Endothelial cell of umbilical vein (primary cell): ENCODE data around the gene ARHGEF37. TPM values are rescaled to one million over a fixed set of nuclear protein-coding genes. Genes with fewer than 3 reads are reported as not detected.

Experiments used
- BruUV-seq: library from RNA; stranded (reverse); fragments of 400-500 nt; replicated peaks from 2 replicates; lab custom pipeline; 2021; lab: Mats Ljungman, UMichigan
- CTCF ChIA-PET: fragments of 300-600, 350-600 bp; sonication (Branson Sonifier 250); formaldehyde crosslinking; loops from one replicate; lab custom pipeline; 2021; ENCODE audit warnings: antibody characterized with exemption, inconsistent platforms; lab: Charles Lee
- POLR2A ChIA-PET: fragments of 300-600, 350-600 bp; sonication (Branson Sonifier 250); formaldehyde crosslinking; loops from one replicate; lab custom pipeline; 2021; ENCODE audit warnings: antibody characterized with exemption, inconsistent platforms; lab: Charles Lee
- DNase-seq: peaks from one replicate; pipeline ENCODE4 v3.0.0-alpha.2; 2011; ENCODE audit warnings: low read depth, low spot score
- FAIRE-seq: peaks from 2 replicates; lab custom pipeline; 2011; peaks lifted over from hg19 to GRCh38; lab: Jason Lieb, UNC
- H2AFZ ChIP-seq: 2 replicates; pipeline ENCODE4 v1.6.0; 2012; ENCODE audit warnings: low read depth, low read length, control low read depth, inconsistent platforms
- H3K27ac ChIP-seq: 2 replicates; pipeline ENCODE4 v1.5.1; 2011; ENCODE audit warnings: low read depth, mild to moderate bottlenecking, control low read depth, low read length, moderate library complexity; ENCODE audit not compliant: insufficient read depth
- H3K27me3 ChIP-seq, 2 experiments: 2 replicates each; pipeline versions ENCODE4 v1.6.0 to v1.6.1; 2011; ENCODE audit warnings: low read length in 2 of 2, mixed read lengths in 1 of 2; ENCODE audit not compliant: control insufficient read depth in 2 of 2, insufficient read depth in 2 of 2
- H3K36me3 ChIP-seq, 2 experiments: 2 replicates in 1 of 2; 3 replicates in 1 of 2; pipeline ENCODE4 v1.5.1; 2011; ENCODE audit warnings: low read length in 2 of 2, mild to moderate bottlenecking in 1 of 2, moderate library complexity in 1 of 2; ENCODE audit not compliant: control insufficient read depth in 2 of 2, insufficient read depth in 2 of 2; ENCODE audit errors: extremely low read depth in 1 of 2
- H3K4me1 ChIP-seq: 3 replicates; pipeline ENCODE4 v1.5.1; 2011; ENCODE audit warnings: mild to moderate bottlenecking, low read length; ENCODE audit not compliant: control insufficient read depth, insufficient read depth; ENCODE audit errors: extremely low read depth
- H3K4me2 ChIP-seq: 2 replicates; pipeline ENCODE4 v1.6.1; 2011; ENCODE audit warnings: low read length, control low read depth, mixed read lengths; ENCODE audit not compliant: insufficient read depth
- H3K4me3 ChIP-seq, 3 experiments: fragments of 200-600 bp in 1 of 3; sonication (generic), shearing (Covaris generic) in 1 of 3; replicated peaks in 1 of 3; 2 replicates each; pipeline ENCODE4 v1.5.1; 2011 to 2016; ENCODE audit warnings: control low read depth in 3 of 3, low read length in 3 of 3, mild to moderate bottlenecking in 2 of 3, inconsistent platforms in 1 of 3, low read depth in 1 of 3, moderate library complexity in 1 of 3; ENCODE audit not compliant: insufficient read depth in 1 of 3
- H3K79me2 ChIP-seq: 2 replicates; pipeline ENCODE4 v1.6.0; 2012; ENCODE audit warnings: low read length, inconsistent platforms; ENCODE audit not compliant: control insufficient read depth, insufficient read depth
- H3K9ac ChIP-seq: replicated peaks from 2 replicates; pipeline ENCODE3; 2011; ENCODE audit warnings: low read length, control low read depth; ENCODE audit not compliant: insufficient read depth; ENCODE audit errors: extremely low read depth
- H3K9me1 ChIP-seq: replicated peaks from 3 replicates; pipeline ENCODE4 v1.6.0; 2011; ENCODE audit warnings: mild to moderate bottlenecking, low read length; ENCODE audit not compliant: control insufficient read depth, insufficient read depth; ENCODE audit errors: extremely low read depth
- H3K9me3 ChIP-seq: replicated peaks from 2 replicates; pipeline ENCODE4 v1.5.1; 2012; ENCODE audit warnings: low read length, inconsistent platforms; ENCODE audit not compliant: control insufficient read depth, insufficient read depth
- H4K20me1 ChIP-seq: replicated peaks from 2 replicates; pipeline ENCODE3; 2011; ENCODE audit warnings: mild to moderate bottlenecking, low read length; ENCODE audit not compliant: control insufficient read depth, insufficient read depth; ENCODE audit errors: extremely low read depth
- CTCF ChIP-seq, 2 donors: IDR thresholded peaks; 1 replicate in 1 of 2; 2 replicates in 1 of 2; pipeline ENCODE4 v1.5.1; 2011; ENCODE audit warnings: low read length in 2 of 2, mild to moderate bottlenecking in 2 of 2, moderate library complexity in 2 of 2, control low read depth in 1 of 2, inconsistent platforms in 1 of 2, low read depth in 1 of 2; ENCODE audit not compliant: insufficient read depth in 1 of 2; ENCODE audit errors: extremely low read depth in 1 of 2
- EZH2 ChIP-seq: IDR thresholded peaks from 2 replicates; pipeline ENCODE4 v1.6.1; 2012; ENCODE audit warnings: borderline replicate concordance, low read depth, mild to moderate bottlenecking, moderate library complexity, low read length, inconsistent platforms; ENCODE audit not compliant: severe bottlenecking
- FOS ChIP-seq: IDR thresholded peaks from 2 replicates; pipeline ENCODE4 v1.6.1; 2011; ENCODE audit warnings: mild to moderate bottlenecking, low read length, moderate library complexity, borderline replicate concordance; ENCODE audit not compliant: insufficient read depth
- GATA2 ChIP-seq: IDR thresholded peaks from 2 replicates; pipeline ENCODE4 v1.7.0; 2011; ENCODE audit warnings: low read depth, mild to moderate bottlenecking, moderate library complexity, mixed read lengths, low read length; ENCODE audit not compliant: insufficient read length, insufficient read depth
- JUN ChIP-seq: IDR thresholded peaks from 2 replicates; pipeline ENCODE4 v1.6.1; 2011; ENCODE audit warnings: borderline replicate concordance, low read depth; ENCODE audit not compliant: insufficient read length, insufficient read depth
- MYC ChIP-seq: IDR thresholded peaks from one replicate; pipeline ENCODE4 v1.6.1; 2011; ENCODE audit warnings: mild to moderate bottlenecking, low read depth, low read length
- POLR2A ChIP-seq: IDR thresholded peaks from 2 replicates; pipeline ENCODE4 v1.6.1; 2012; ENCODE audit warnings: low read depth, mild to moderate bottlenecking, control low read depth, low read length
- POLR2AphosphoS5 ChIP-seq: IDR thresholded peaks from 2 replicates; pipeline ENCODE4 v1.6.1; 2012; ENCODE audit warnings: low read depth, mild to moderate bottlenecking, control low read depth, low read length, moderate library complexity; ENCODE audit not compliant: insufficient read depth
- dilution Hi-C: fragments of 300-500 bp; cut with MboI; formaldehyde crosslinking; loops from one replicate; pipeline ENCODE4 v1.15.0; 2019; ENCODE audit warnings: low sequenced_read_pairs; ENCODE audit not compliant: extremely low pct_ligation_motif_present
- intact Hi-C: fragments of 100-400 bp; cut with micrococcal nuclease; formaldehyde crosslinking; loops from one replicate; pipeline ENCODE4 v1.10.0; 2022
- polyA plus RNA-seq, 4 experiments: library from polyadenylated mRNA; depleted of rRNA in 3 of 4; stranded (reverse) in 3 of 4; unstranded in 1 of 4; fragments of >200 nt; gene quantifications; 2 replicates each; pipeline versions ENCODE4 v1.2.1 to v1.2.3, GENCODE V29; 2011 to 2012; ENCODE audit warnings: missing spikeins in 1 of 4
- total RNA-seq: library from RNA; stranded (reverse); gene quantifications from 2 replicates; pipeline ENCODE4 v1.2.3, GENCODE V29; 2021
- TF ChIP-seq, protein P1 (sequence below): IDR thresholded peaks from 2 replicates; pipeline ENCODE4 v1.6.1; 2011; ENCODE audit not compliant: insufficient read depth, insufficient read length

The ARHGEF37 gene
- total and polyA plus RNA-seq, 2 donors (not counting 3 experiments of a cell fraction or from before 2014, with no cell fraction given) = 4.9 to 7.0 TPM

DNA sequence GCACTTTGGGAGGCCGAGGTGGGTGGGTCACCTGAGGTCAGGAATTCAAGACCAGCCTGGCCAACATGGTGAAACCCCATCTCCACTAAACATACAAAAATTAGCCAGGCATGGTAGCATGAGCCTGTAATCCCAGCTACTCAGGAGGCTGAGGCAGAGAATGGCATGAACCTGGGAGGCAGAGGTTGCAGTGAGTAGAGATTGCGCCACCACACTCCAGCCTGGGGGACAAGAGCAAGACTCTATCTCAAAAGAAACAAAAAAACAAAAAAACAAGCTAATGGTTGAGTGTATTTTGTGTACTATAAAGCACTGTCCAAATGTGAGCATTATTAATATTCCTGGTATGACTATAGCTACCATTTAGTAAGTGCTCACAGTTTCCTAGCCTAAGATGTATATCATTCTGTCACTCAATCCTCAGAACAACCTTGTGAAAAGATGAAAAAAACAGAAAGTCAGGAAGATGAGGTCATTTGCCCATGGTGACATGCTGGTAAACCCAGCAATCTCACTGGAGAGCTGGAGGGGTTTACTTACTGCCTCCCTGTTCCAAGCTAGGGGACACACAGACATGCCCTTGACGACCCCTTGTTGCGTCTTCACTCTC lies 27.7 kb downstream of the ARHGEF37 start:
- dilution Hi-C loops (no loop called here), intact Hi-C loops (no loop called here)
- H3K79me2 ChIP-seq = no peaks in the 10 kb centered on the region
- no peak overlapping the region for H2AFZ ChIP-seq
- no peaks in the 10 kb centered on the region for H3K27me3 ChIP-seq
- CTCF ChIA-PET = interaction anchor here (0.9 to 3.6 kb wide), 4 partner anchors 10 to 84 kb away, joined by 3 to 14 read pairs (median 7); no protein-coding TSS in a partner anchor
- no peak overlapping the region for H3K9ac ChIP-seq
- BruUV-seq = no TSS peak
- peaks cover 0 to 7% of the 10 kb centered on the region in 2 experiments for H3K36me3 ChIP-seq
- POLR2A ChIA-PET = no interaction called here
- H3K4me2 ChIP-seq = no peak overlapping the region
- no peaks in the 10 kb centered on the region for H3K4me1 ChIP-seq
- no peaks in the 10 kb centered on the region for H4K20me1 ChIP-seq
- H3K27ac ChIP-seq = no peak overlapping the region
- no peak for TF ChIP-seq POLR2A
- TF ChIP-seq MYC = no peak
- TF ChIP-seq EZH2 = no peak
- no peak for TF ChIP-seq JUN
- TF ChIP-seq CTCF (IDR thresholded peaks at IDR 0.05; ENCODE audit: extremely low read depth in 1 of 2, insufficient read depth in 1 of 2, low read depth in 1 of 2, low read length in 2 of 2) = no peak
- TF ChIP-seq, protein P1, sequence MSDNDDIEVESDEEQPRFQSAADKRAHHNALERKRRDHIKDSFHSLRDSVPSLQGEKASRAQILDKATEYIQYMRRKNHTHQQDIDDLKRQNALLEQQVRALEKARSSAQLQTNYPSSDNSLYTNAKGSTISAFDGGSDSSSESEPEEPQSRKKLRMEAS = no peak
- TF ChIP-seq POLR2AphosphoS5 = no peak
- no peak for TF ChIP-seq GATA2
- TF ChIP-seq FOS = no peak
- FAIRE-seq = no peak
- DNase-seq = no peak
- no peaks in the 10 kb centered on the region for H3K9me3 ChIP-seq
- no peak overlapping the region for H3K4me3 ChIP-seq
- no peaks in the 10 kb centered on the region for H3K9me1 ChIP-seq
